SK-N-SH (cell line): ENCODE measurements around the gene F11. TPM values are rescaled to one million over a fixed set of nuclear protein-coding genes. Genes with fewer than 3 reads are reported as not detected.

ENCODE experiments used
- CTCF ChIA-PET: fragments of 300-600, 350-600 bp; formaldehyde crosslinking; extraction: SDS; loops from one replicate; lab custom pipeline; 2021; lab: Yijun Ruan, JAX
- POLR2A ChIA-PET: fragments of 350-600 bp; sonication (Branson Sonifier 250); formaldehyde crosslinking; extraction: SDS; loops from one replicate; lab custom pipeline; 2020; ENCODE audit warnings: antibody characterized with exemption, inconsistent platforms; lab: Yijun Ruan, JAX
- DNase-seq: peaks from one replicate; pipeline ENCODE4 v3.0.0; 2012
- H2AFZ ChIP-seq: fragments of 200-600 bp; sonication (generic); 2 replicates; pipeline ENCODE4 v1.8.1; 2016; ENCODE audit warnings: antibody characterized with exemption, mild to moderate bottlenecking, low read depth
- H3F3A ChIP-seq: fragments of 200-600 bp; sonication (generic); replicated peaks from 2 replicates; pipeline ENCODE3; 2016; ENCODE audit warnings: antibody characterized with exemption, mild to moderate bottlenecking; ENCODE audit not compliant: insufficient read depth
- H3K27ac ChIP-seq, 2 experiments: fragments of 200-500 bp in 1 of 2; fragments of 200-600 bp in 1 of 2; sonication (Bioruptor generic) in 1 of 2; sonication (generic), shearing (Covaris generic) in 1 of 2; 2 replicates each; pipeline versions ENCODE4 v1.5.1 to v1.6.1; 2014 to 2016; ENCODE audit warnings: low read depth in 2 of 2, inconsistent platforms in 1 of 2, low read length in 1 of 2, mild to moderate bottlenecking in 1 of 2, mixed read lengths in 1 of 2
- H3K27me3 ChIP-seq: fragments of 200-600 bp; sonication (generic), shearing (Covaris generic); 2 replicates; pipeline ENCODE4 v1.6.1; 2016; ENCODE audit warnings: mixed run types; ENCODE audit not compliant: insufficient read depth
- H3K36me3 ChIP-seq, 2 experiments: fragments of 200-500 bp in 1 of 2; fragments of 200-600 bp in 1 of 2; sonication (Bioruptor generic) in 1 of 2; sonication (generic) in 1 of 2; replicated peaks in 1 of 2; 2 replicates each; pipeline versions ENCODE3 to v1.5.1; 2014 to 2016; ENCODE audit warnings: low read length in 1 of 2, mild to moderate bottlenecking in 1 of 2; ENCODE audit not compliant: insufficient read depth in 2 of 2, control insufficient read depth in 1 of 2
- H3K4me1 ChIP-seq, 2 experiments: fragments of 200-500 bp in 1 of 2; fragments of 200-600 bp in 1 of 2; sonication (Bioruptor generic) in 1 of 2; sonication (generic), shearing (Covaris generic) in 1 of 2; 2 replicates each; pipeline versions ENCODE4 v1.5.1 to v1.6.1; 2014 to 2016; ENCODE audit warnings: low read depth in 1 of 2, low read length in 1 of 2, mixed run types in 1 of 2; ENCODE audit not compliant: insufficient read depth in 2 of 2, control insufficient read depth in 1 of 2
- H3K4me2 ChIP-seq: fragments of 200-600 bp; sonication (generic), shearing (Covaris generic); 2 replicates; pipeline ENCODE4 v1.6.1; 2017; ENCODE audit warnings: mixed run types
- H3K4me3 ChIP-seq, 2 experiments: fragments of 200-500 bp in 1 of 2; fragments of 200-600 bp in 1 of 2; sonication (Bioruptor generic) in 1 of 2; sonication (generic), shearing (Covaris generic) in 1 of 2; 2 replicates each; pipeline versions ENCODE4 v1.5.1 to v1.8.1; 2014 to 2016; ENCODE audit warnings: low read depth in 2 of 2, inconsistent platforms in 1 of 2, low read length in 1 of 2, mild to moderate bottlenecking in 1 of 2, mixed read lengths in 1 of 2, moderate library complexity in 1 of 2
- H3K79me2 ChIP-seq: fragments of 200-600 bp; sonication (generic); 2 replicates; pipeline ENCODE4 v1.8.1; 2017; ENCODE audit warnings: mild to moderate bottlenecking; ENCODE audit not compliant: insufficient read depth
- H3K9ac ChIP-seq: fragments of 200-600 bp; sonication (generic); 2 replicates; pipeline ENCODE4 v1.6.1; 2017; ENCODE audit warnings: mixed run types
- H3K9me2 ChIP-seq: fragments of 200-600 bp; sonication (generic); 2 replicates; pipeline ENCODE4 v1.6.1; 2017; ENCODE audit warnings: mixed run types
- H3K9me3 ChIP-seq: fragments of 200-600 bp; sonication (generic); 2 replicates; pipeline ENCODE4 v1.6.1; 2017; ENCODE audit warnings: mixed run types, mild to moderate bottlenecking, moderate library complexity
- H4K20me1 ChIP-seq: fragments of 200-600 bp; sonication (generic); 2 replicates; pipeline ENCODE4 v1.6.1; 2017; ENCODE audit warnings: mild to moderate bottlenecking, mixed run types; ENCODE audit not compliant: insufficient read depth
- CTCF ChIP-seq: fragments of 200-600 bp; sonication (generic); IDR thresholded peaks from 2 replicates; pipeline ENCODE4 v1.6.1; 2017; ENCODE audit warnings: antibody characterized with exemption, mild to moderate bottlenecking, moderate library complexity
- ELF1 ChIP-seq: IDR thresholded peaks from 2 replicates; pipeline ENCODE4 v1.4.0; 2012
- EP300 ChIP-seq, 2 experiments: IDR thresholded peaks; 2 replicates each; pipeline versions ENCODE4 v1.4.0 to v1.6.1; 2012; ENCODE audit warnings: borderline replicate concordance in 1 of 2, low read depth in 1 of 2, low read length in 1 of 2
- EZH2phosphoT487 ChIP-seq: fragments of 200-600 bp; sonication (generic); IDR thresholded peaks from 2 replicates; pipeline ENCODE4 v1.6.1; 2017; ENCODE audit warnings: low read depth, mixed run types, mild to moderate bottlenecking, antibody characterized with exemption, moderate library complexity, borderline replicate concordance
- FOXJ3 ChIP-seq: sonication (generic); formaldehyde crosslinking; IDR thresholded peaks from 2 replicates; pipeline ENCODE4 v1.5.1; 2020; ENCODE audit warnings: mild to moderate bottlenecking, missing genetic modification reagents
- FOXM1 ChIP-seq: IDR thresholded peaks from 2 replicates; pipeline ENCODE4 v1.4.0; 2012; ENCODE audit warnings: low read depth, mild to moderate bottlenecking
- GABPA ChIP-seq: IDR thresholded peaks from 2 replicates; pipeline ENCODE4 v1.4.0; 2012; ENCODE audit warnings: low read depth, mild to moderate bottlenecking
- GATA2 ChIP-seq: sonication (generic); formaldehyde crosslinking; IDR thresholded peaks from 2 replicates; pipeline ENCODE4 v1.5.0; 2020; ENCODE audit warnings: mild to moderate bottlenecking, missing genetic modification reagents
- MAX ChIP-seq: IDR thresholded peaks from 2 replicates; pipeline ENCODE4 v1.4.0; 2012; ENCODE audit warnings: low read depth
- NFIC ChIP-seq: IDR thresholded peaks from 2 replicates; pipeline ENCODE4 v1.4.0; 2012; ENCODE audit warnings: borderline replicate concordance
- NRF1 ChIP-seq: IDR thresholded peaks from 2 replicates; pipeline ENCODE4 v1.6.1; 2012; ENCODE audit warnings: low read depth, mild to moderate bottlenecking, low read length
- PBX3 ChIP-seq: IDR thresholded peaks from 2 replicates; pipeline ENCODE4; 2012
- RAD21 ChIP-seq: IDR thresholded peaks from 2 replicates; pipeline ENCODE4 v1.6.1; 2012; ENCODE audit warnings: mild to moderate bottlenecking, low read length
- RCOR1 ChIP-seq: fragments of 150-350 bp; IDR thresholded peaks from 2 replicates; pipeline ENCODE4 v1.6.1; 2017; ENCODE audit warnings: antibody characterized with exemption, low read length
- RXRA ChIP-seq: IDR thresholded peaks from 2 replicates; pipeline ENCODE4 v1.4.0; 2012; ENCODE audit warnings: low read depth, mild to moderate bottlenecking, borderline replicate concordance
- SIN3A ChIP-seq: IDR thresholded peaks from 2 replicates; pipeline ENCODE4 v1.6.1; 2012; ENCODE audit warnings: low read depth, mild to moderate bottlenecking, low read length, moderate library complexity, borderline replicate concordance
- SMC3 ChIP-seq: IDR thresholded peaks from 2 replicates; pipeline ENCODE4 v1.6.1; 2012; ENCODE audit warnings: low read depth, low read length, improper control_type of control experiment
- USF1 ChIP-seq: IDR thresholded peaks from 2 replicates; pipeline ENCODE4 v1.4.0; 2012; ENCODE audit warnings: low read depth, borderline replicate concordance
- ZBTB33 ChIP-seq: IDR thresholded peaks from 2 replicates; pipeline ENCODE4 v1.4.0; 2012; ENCODE audit warnings: low read depth, borderline replicate concordance
- WGBS: methylation state at CpG from one replicate; pipeline ENCODE4 v1.1.6; 2017; ENCODE audit warnings: low lambda C conversion rate; 5-methylcytosine and 5-hydroxymethylcytosine counted together
- polyA plus RNA-seq, 3 experiments: library from polyadenylated mRNA; depleted of rRNA; stranded (reverse); fragments of >200 nt; gene quantifications; 2 replicates each; pipeline ENCODE4 v1.2.3, GENCODE V29; 2012

The F11 gene
- polyA plus RNA-seq, 1 of the 3 experiments (the other 2 are of a cell fraction) = not detected

GRCh38 chr4:186307497-186307896, 41.5 kb downstream of the F11 start:
- H3K9me2 ChIP-seq = no peaks in the 10 kb centered on the region
- CTCF ChIA-PET = interaction anchor here (1.1 to 1.9 kb wide), 3 partner anchors 9 to 281 kb away, joined by 5 to 10 read pairs (median 6); no protein-coding TSS in a partner anchor
- whole genome bisulfite sequencing = 25% methylated on average over 4 of the region's 4 CpGs
- H3K9ac ChIP-seq = no peak overlapping the region
- TF ChIP-seq FOXM1 = no peak
- no peak for TF ChIP-seq ELF1
- TF ChIP-seq SMC3 = no peak
- TF ChIP-seq RCOR1 = no peak
- no peak for TF ChIP-seq USF1
- no peak for TF ChIP-seq EP300 (IDR thresholded peaks at IDR 0.05; ENCODE audit: borderline replicate concordance in 1 of 2, low read depth in 1 of 2, low read length in 1 of 2)
- no peak for TF ChIP-seq EZH2phosphoT487
- no peak for TF ChIP-seq SIN3A
- no peak for TF ChIP-seq FOXJ3 (CRISPR knock-in tag)
- TF ChIP-seq MAX = no peak
- TF ChIP-seq CTCF = no peak
- no peak for TF ChIP-seq NFIC
- TF ChIP-seq RXRA = no peak
- TF ChIP-seq PBX3 = no peak
- TF ChIP-seq RAD21 = no peak
- TF ChIP-seq GATA2 = no peak
- TF ChIP-seq GABPA = no peak
- no peak for TF ChIP-seq NRF1
- TF ChIP-seq ZBTB33 = no peak
- TF ChIP-seq, all 33 proteins: peak for 0
- no peak for DNase-seq
- Histone ChIP-seq H3K4me3 (no peak overlapping the region), H2AFZ (no peak overlapping the region), H3K27ac (no peak overlapping the region), H3K9me3 (no peaks in the 10 kb centered on the region), H3F3A (no peaks in the 10 kb centered on the region), H3K4me1 (no peaks in the 10 kb centered on the region), H4K20me1 (no peaks in the 10 kb centered on the region), H3K4me2 (no peak overlapping the region), H3K36me3 (no peaks in the 10 kb centered on the region), H3K79me2 (no peaks in the 10 kb centered on the region), H3K27me3 (no peaks in the 10 kb centered on the region; the same call in 1 of the 2 replicates)
- POLR2A ChIA-PET = no interaction called here
